Measurements from ENCODE around the gene CHAT. TPM values are rescaled to one million over a fixed set of nuclear protein-coding genes. Genes with fewer than 3 reads are reported as not detected.

The CHAT gene
- total RNA-seq, 2 experiments from 2014 or later, result not detected

DNA sequence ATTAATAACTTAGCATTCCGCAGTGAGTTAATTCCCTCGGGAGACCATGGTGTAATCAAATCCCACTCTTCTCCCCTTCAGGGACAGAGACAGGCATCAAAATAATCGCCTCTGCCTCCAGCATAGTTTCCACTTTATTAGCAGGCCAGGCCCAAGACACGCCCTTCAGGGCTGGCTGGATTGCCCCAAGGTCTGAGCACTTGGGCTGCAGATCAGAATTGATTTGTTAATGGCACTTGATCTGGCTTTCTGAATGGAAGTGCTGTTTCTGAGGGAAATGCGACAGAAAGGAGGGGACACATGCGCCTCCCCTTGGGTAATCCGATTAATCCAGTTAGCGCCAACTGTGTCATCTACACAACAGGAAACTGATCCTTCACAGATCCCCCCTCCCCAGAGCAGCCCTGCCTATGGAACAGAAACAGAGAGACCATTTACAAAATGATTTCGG lies 15.6 kb downstream of the CHAT start:
- TF ChIP-seq CTCF (conservative IDR thresholded peaks at IDR 0.05; ENCODE audit: low read length) (no peak), EZH2phosphoT487 (IDR thresholded peaks at IDR 0.05; ENCODE audit: borderline replicate concordance, low read depth, low read length) (no peak)
- H3K9me3 ChIP-seq (ENCODE audit: low read length), result no peaks in the 10 kb centered on the region
- no peaks in the 10 kb centered on the region for H3K4me1 ChIP-seq (ENCODE audit: insufficient read depth, low read length, poor library complexity, severe bottlenecking)
- H3K27ac ChIP-seq (ENCODE audit: low read depth, low read length, poor library complexity, severe bottlenecking), result no peak overlapping the region
- no peaks in the 10 kb centered on the region for H3K79me2 ChIP-seq (ENCODE audit: insufficient read depth, low read depth, low read length)
- no peaks in the 10 kb centered on the region for H4K20me1 ChIP-seq (ENCODE audit: insufficient read depth, low read length)
- H3K4me2 ChIP-seq (ENCODE audit: low read length), result no peak overlapping the region
- ChIA-PET CTCF (ENCODE audit: unreplicated experiment) (no interaction called here), POLR2A (no interaction called here)
- no peaks in the 10 kb centered on the region for H3K36me3 ChIP-seq (ENCODE audit: insufficient read depth, low read length)
- DNase-seq (ENCODE audit: low spot score), result no peak
- intact Hi-C loops (cut with micrococcal nuclease; ENCODE audit: unreplicated experiment), result no loop called here
- no peak overlapping the region for H2AFZ ChIP-seq (ENCODE audit: low read length)
- H3K9me2 ChIP-seq (ENCODE audit: insufficient read depth, low read length), result no peaks in the 10 kb centered on the region
- no TSS peak for BruUV-seq (replicated peaks)
- no peak overlapping the region for H3K4me3 ChIP-seq (ENCODE audit: low read depth, low read length, poor library complexity, severe bottlenecking)

DNA sequence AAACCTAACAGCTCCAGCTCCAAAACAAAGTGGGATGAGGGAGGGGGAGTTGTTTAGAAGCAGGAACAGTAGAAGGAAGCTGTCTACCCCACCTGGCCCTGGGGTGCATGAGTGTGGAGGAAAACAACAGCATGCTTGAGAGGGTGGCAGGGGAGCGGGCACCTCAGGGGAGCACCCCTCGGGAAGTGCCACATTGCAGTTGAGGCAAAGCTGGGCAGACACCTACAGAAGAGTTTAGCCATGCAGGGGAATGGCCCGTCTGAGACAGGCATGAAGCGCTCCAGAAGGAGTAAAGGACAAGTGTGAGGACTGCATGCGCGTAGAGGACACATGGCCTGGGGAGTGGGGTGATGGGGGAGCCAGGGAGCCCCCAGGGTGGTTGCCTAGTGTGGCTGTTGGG lies 18.1 kb downstream of the CHAT start:
- Histone ChIP-seq H3K79me2 (ENCODE audit: insufficient read depth, low read depth, low read length) (no peaks in the 10 kb centered on the region), H3K27ac (ENCODE audit: low read depth, low read length, poor library complexity, severe bottlenecking) (no peak overlapping the region), H3K9me3 (ENCODE audit: low read length) (no peaks in the 10 kb centered on the region), H2AFZ (ENCODE audit: low read length) (no peak overlapping the region), H3K4me2 (ENCODE audit: low read length) (no peak overlapping the region), H3K9me2 (ENCODE audit: insufficient read depth, low read length) (no peaks in the 10 kb centered on the region), H4K20me1 (ENCODE audit: insufficient read depth, low read length) (no peaks in the 10 kb centered on the region), H3K36me3 (ENCODE audit: insufficient read depth, low read length) (no peaks in the 10 kb centered on the region), H3K4me3 (ENCODE audit: low read depth, low read length, poor library complexity, severe bottlenecking) (no peak overlapping the region), H3K4me1 (ENCODE audit: insufficient read depth, low read length, poor library complexity, severe bottlenecking) (no peaks in the 10 kb centered on the region)
- BruUV-seq (replicated peaks), result no TSS peak
- ChIA-PET CTCF (ENCODE audit: unreplicated experiment) (no interaction called here), POLR2A (no interaction called here)
- TF ChIP-seq EZH2phosphoT487 (IDR thresholded peaks at IDR 0.05; ENCODE audit: borderline replicate concordance, low read depth, low read length), result no peak
- no peak for TF ChIP-seq CTCF (conservative IDR thresholded peaks at IDR 0.05; ENCODE audit: low read length)
- intact Hi-C loops (cut with micrococcal nuclease; ENCODE audit: unreplicated experiment), result no loop called here
- DNase-seq (ENCODE audit: low spot score), result no peak

DNA sequence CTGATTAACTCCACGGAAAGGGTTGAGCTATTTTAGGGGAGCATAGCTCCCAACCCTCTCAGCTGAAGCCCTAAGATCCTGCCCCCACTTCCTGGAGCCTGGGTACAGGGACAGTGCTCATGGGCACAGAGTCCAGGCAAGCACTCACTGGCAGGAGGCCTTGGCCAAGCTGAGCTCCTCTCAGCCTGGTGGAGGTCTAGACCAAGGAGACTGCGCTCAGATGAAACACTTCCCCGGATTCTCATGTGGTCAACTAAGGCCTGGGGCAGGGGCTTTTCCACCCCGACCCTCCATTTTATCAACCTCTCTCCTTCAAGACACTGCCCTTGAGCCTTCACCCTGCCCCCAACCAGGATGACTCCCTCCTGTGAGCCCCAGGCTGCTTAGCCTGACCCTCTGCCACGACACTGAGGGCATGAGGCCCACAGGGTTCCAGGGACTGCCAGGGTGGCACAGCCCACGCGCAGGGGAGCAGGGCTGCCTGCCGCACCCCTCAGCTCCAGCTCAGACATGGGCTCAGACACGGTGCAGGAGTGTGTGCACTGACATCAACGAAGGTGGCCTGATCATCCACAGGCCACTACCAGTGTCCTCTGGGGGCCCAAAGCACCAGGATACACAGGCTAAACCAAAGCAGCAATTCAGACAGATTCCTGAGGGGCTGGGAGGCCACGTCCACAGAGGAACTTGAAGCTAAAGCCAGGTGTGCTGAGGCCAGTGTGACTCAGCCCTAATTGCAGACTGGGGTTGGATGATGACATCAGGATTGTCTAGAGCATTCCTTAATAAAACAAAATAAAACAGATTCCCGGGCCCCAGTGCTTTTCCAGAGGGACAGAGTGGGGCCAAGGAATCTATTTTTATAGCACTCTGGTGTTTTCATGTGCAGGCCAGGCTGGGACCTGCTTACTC lies 18.8 kb downstream of the CHAT start:
- Histone ChIP-seq H4K20me1 (ENCODE audit: insufficient read depth, low read length) (no peaks in the 10 kb centered on the region), H3K4me1 (ENCODE audit: insufficient read depth, low read length, poor library complexity, severe bottlenecking) (no peaks in the 10 kb centered on the region), H3K36me3 (ENCODE audit: insufficient read depth, low read length) (no peaks in the 10 kb centered on the region), H3K9me3 (ENCODE audit: low read length) (no peaks in the 10 kb centered on the region), H3K4me2 (ENCODE audit: low read length) (no peak overlapping the region), H3K4me3 (ENCODE audit: low read depth, low read length, poor library complexity, severe bottlenecking) (no peak overlapping the region), H3K79me2 (ENCODE audit: insufficient read depth, low read depth, low read length) (no peaks in the 10 kb centered on the region), H2AFZ (ENCODE audit: low read length) (no peak overlapping the region), H3K27ac (ENCODE audit: low read depth, low read length, poor library complexity, severe bottlenecking) (no peak overlapping the region), H3K9me2 (ENCODE audit: insufficient read depth, low read length) (no peaks in the 10 kb centered on the region)
- TF ChIP-seq EZH2phosphoT487 (IDR thresholded peaks at IDR 0.05; ENCODE audit: borderline replicate concordance, low read depth, low read length) (no peak), CTCF (conservative IDR thresholded peaks at IDR 0.05; ENCODE audit: low read length) (no peak)
- POLR2A ChIA-PET, result no interaction called here
- intact Hi-C loops (cut with micrococcal nuclease; ENCODE audit: unreplicated experiment), result no loop called here
- CTCF ChIA-PET (ENCODE audit: unreplicated experiment), result no interaction called here
- BruUV-seq (replicated peaks), result no TSS peak
- no peak for DNase-seq (ENCODE audit: low spot score)

Data from OCI-LY7 (cell line).